ENCODE measurements around the gene KCND3.

- TF ChIP-seq CTCF (IDR thresholded peaks at IDR 0.05) (no peak), POLR2A (IDR thresholded peaks at IDR 0.05) (no peak)
Measured at GRCh38 chr1:111875640-111876039, 113.8 kb downstream of the KCND3 start.

All from Peyer's patch (tissue), 4 donors.